NCI-H460 (cell line): ENCODE results near the gene CYP4F11. TPM values are rescaled to one million over a fixed set of nuclear protein-coding genes. Genes with fewer than 3 reads are reported as not detected.
"Not testable (repeated sequence)": the region's sequence is repeated elsewhere in the genome, so short reads cannot be mapped to it uniquely, and the experiment has no call there.

Source experiments
- DNase-seq: peaks from one replicate; pipeline ENCODE4 v3.0.0-alpha.2; 2016; ENCODE audit warnings: low read depth; ENCODE audit errors: extremely low read depth
- total RNA-seq: library from RNA; depleted of rRNA; stranded (reverse); fragments of >200 nt; shearing (Covaris generic); gene quantifications from 2 replicates; pipeline ENCODE4 v1.2.3, GENCODE V29; 2014

CYP4F11 gene
- total RNA-seq, 1 experiment from 2014 or later, result 123 TPM

- no peak for DNase-seq
These were observed 10.6 kb downstream of the CYP4F11 start for GRCh38 chr19:15923702-15924101.

GRCh38 chr19:15922021-15922420 lies 12.3 kb downstream of the CYP4F11 start:
- no peak for DNase-seq

GRCh38 chr19:15919243-15919642 lies 15.1 kb downstream of the CYP4F11 start:
- no peak for DNase-seq

- DNase-seq, result no peak
These were observed 19.2 kb downstream of the CYP4F11 start for GRCh38 chr19:15915109-15915508.

- DNase-seq, result no peak
These were observed 20.5 kb downstream of the CYP4F11 start for GRCh38 chr19:15913830-15914229.

GRCh38 chr19:15913384-15913783 lies 20.9 kb downstream of the CYP4F11 start:
- no peak for DNase-seq

GRCh38 chr19:15911599-15912235 lies 22.6 kb downstream of the CYP4F11 start:
- no peak for DNase-seq

GRCh38 chr19:15905026-15905425 lies 29.3 kb downstream of the CYP4F11 start:
- DNase-seq, result no peak

- not testable (repeated sequence) for DNase-seq
These were observed 31.4 kb downstream of the CYP4F11 start for GRCh38 chr19:15902898-15903297.

- DNase-seq, result no peak
These were observed 32.1 kb downstream of the CYP4F11 start for GRCh38 chr19:15902254-15902653.

- no peak for DNase-seq
These were observed 33.8 kb downstream of the CYP4F11 start for GRCh38 chr19:15900504-15900903.

GRCh38 chr19:15900032-15900431 lies 34.3 kb downstream of the CYP4F11 start:
- DNase-seq, result not testable (repeated sequence)

- not testable (repeated sequence) for DNase-seq
These were observed 34.8 kb downstream of the CYP4F11 start for GRCh38 chr19:15899561-15899960.

- no peak for DNase-seq
These were observed 36.5 kb downstream of the CYP4F11 start, which contains the start of gene CYP4F2 for GRCh38 chr19:15897738-15898276. CYP4F2 (minus strand) TSS chr19:15898074; CDS start chr19:15897611, 463 bp downstream.

- DNase-seq, result no peak
These were observed 37.1 kb downstream of the CYP4F11 start for GRCh38 chr19:15897026-15897737.

- DNase-seq, result no peak
These were observed 38.4 kb downstream of the CYP4F11 start for GRCh38 chr19:15895876-15896430.

- DNase-seq, result no peak
These were observed 40.0 kb downstream of the CYP4F11 start for GRCh38 chr19:15894359-15894758.

GRCh38 chr19:15893477-15893876 lies 40.9 kb downstream of the CYP4F11 start:
- no peak for DNase-seq

- DNase-seq, result no peak
These were observed 42.3 kb downstream of the CYP4F11 start for GRCh38 chr19:15892012-15892411.

GRCh38 chr19:15891434-15891833 lies 42.9 kb downstream of the CYP4F11 start:
- no peak for DNase-seq

GRCh38 chr19:15889339-15889738 lies 45.0 kb downstream of the CYP4F11 start:
- DNase-seq, result not testable (repeated sequence)

- DNase-seq, result no peak
These were observed 48.4 kb downstream of the CYP4F11 start for GRCh38 chr19:15885919-15886318.
